Medulla oblongata (tissue), 1 donor: ENCODE results near the gene FFAR1.

Experiments
- DNase-seq: peaks from one replicate; pipeline ENCODE4 v3.0.0-alpha.2; 2015; ENCODE audit errors: extremely low spot score

FFAR1 gene

GRCh38 chr19:35314858-35315470 is 32.7 kb upstream of the FFAR1 start:
- no peak for DNase-seq

- DNase-seq = no peak
Measured at GRCh38 chr19:35315883-35316282, 31.8 kb upstream of the FFAR1 start.

- DNase-seq = no peak
Measured at GRCh38 chr19:35316560-35316959, 31.1 kb upstream of the FFAR1 start.

DNA sequence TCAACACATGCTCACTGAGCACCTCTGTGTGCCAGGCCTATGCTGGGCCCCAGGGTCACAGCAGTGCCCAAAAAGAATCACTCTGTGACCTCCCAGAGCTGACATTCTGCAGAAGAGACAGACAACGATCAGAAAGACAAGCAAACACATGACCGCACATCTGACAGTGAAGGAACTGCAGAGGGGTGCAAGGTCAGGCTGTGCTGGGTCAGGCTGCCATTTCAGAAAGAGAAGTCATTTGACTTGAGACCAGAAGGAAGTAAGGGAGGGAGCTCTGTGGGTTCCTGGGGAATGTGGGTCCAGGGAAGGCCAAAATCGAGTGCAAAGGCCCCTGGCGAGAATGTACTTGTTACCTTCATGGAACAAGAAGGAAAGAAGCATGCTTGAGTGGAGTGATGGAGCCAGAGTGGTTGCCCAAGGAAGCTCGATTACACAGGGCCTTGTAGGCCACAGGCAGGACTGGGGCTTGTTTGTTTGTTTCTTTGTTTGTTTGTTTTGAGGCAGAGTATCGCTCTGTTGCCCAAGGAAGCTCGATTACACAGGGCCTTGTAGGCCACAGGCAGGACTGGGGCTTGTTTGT is 30.1 kb upstream of the FFAR1 start:
- peak; percentile 66 for DNase-seq

- DNase-seq = peak; percentile 87
Measured at GRCh38 chr19:35318679-35319448, 28.8 kb upstream of the FFAR1 start.

DNA sequence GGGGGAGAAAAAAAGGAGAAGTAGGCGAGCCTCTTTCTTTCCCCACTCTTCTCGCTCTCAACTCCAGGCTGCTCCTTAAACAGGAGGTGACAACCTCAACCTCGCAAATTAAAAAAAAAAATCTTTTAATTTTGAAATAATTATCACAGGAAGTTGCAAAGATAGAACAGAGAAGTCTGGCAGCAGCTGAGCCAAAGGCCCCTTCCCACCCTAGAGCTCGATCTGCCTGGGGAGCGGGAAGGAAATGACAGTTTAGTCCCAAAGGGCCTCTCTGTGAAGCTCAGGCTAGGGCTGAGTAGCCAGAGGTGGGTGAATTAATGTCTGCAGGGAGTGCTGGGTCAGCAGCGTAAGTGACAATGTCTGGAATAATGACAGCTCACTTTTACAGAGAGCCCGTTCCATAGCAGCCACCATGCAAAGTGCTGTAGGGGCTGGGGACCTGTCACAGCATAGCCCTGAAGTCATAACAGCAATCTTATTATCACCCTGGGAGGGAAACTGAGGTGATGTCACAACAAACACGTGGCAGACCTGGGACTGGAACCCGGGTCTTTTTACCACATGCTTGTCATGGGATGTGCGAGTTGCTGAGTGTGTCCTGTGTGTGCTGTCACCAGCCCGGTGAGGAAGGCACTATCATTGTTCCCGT is 27.5 kb upstream of the FFAR1 start:
- DNase-seq = peak; percentile 45

DNA sequence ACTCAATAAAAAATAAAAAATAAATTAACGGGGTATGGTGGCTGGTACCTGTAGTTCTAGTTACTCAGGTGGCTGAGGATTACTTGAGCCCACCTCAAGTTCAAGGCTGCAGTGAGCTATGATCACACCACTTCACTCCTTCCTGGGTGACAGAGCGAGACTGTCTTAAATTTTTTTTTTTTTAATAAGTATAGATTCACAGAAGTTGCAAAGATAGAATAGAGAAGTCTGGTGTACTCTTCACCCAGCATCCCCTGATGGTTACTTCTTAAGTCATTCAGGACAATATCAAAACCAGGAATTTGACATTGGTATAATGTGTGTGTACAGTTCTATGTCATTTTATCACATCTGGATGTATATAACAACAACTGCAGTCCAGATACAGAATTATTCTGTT is 26.4 kb upstream of the FFAR1 start:
- DNase-seq = no peak

- no peak for DNase-seq
Measured at GRCh38 chr19:35322014-35322413, 25.7 kb upstream of the FFAR1 start.

DNA sequence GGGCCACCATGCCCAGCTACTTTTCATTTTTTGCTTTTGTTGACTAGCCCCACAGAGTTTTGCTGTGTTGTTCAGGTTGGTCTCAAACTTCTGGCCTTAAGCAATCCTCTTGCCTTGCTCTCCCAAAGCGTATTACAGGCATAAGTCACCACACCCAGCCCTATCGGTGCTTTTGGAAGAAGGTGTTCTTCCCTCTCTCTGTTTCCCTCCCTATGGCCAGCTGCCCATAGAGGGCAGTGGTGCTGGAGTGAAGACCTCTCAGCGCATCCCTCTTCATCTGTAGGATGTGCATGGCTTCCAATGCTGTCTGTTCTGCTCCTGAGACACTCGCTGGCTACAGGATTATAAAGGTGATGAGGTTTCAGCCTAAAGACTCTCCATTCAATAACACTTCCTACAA is 20.1 kb upstream of the FFAR1 start:
- no peak for DNase-seq

DNA sequence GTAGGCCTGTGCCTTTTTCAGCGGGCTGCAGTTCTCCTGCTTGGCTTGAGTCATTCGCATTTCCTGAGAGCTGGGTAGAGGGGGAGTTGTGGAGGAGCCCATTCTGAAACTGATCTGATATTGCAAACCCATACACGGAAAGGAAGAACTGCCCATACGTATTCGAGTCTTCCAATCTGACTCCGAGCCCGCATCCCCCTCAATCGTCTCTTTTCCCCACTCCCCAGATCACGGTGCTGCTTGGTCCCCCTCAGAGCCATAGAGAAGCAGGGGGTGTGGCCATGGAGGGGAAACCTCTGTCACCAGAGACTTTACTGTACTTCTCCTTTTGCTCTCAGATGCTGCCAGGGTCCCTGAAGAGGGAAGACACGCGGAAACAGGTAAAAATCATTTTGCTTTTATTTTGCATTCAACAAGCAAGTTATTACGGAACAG is 18.8 kb upstream of the FFAR1 start, which contains the start of gene CD22:
CD22 (plus strand) TSS at position 337 of the 435 bp plus-strand sequence. CDS start 2,854 bp downstream, outside the sequence.
- DNase-seq = no peak

GRCh38 chr19:35329323-35329722 is 18.4 kb upstream of the FFAR1 start:
- DNase-seq = no peak

DNA sequence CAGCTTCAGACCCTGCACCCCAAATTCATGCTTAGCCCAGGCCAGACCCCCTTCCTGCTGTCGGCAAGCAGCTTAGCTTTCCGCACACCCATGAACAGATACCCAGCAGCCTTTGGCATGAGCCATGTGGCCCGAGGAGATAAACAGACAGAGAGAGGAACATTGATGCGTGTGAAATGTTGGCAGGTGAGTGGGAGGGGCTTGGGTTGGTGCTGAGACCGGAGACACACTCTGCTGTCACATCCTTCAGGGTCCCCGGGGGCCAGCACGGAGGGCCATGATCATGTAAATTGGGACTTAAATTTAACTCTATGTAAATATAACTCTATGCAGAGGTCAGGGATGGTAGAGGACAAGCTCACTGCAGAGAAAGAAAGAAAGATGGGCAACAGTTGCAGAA is 17.2 kb upstream of the FFAR1 start:
- DNase-seq = no peak

GRCh38 chr19:35331551-35332214 is 16.0 kb upstream of the FFAR1 start:
- DNase-seq = no peak

GRCh38 chr19:35332817-35333216 is 14.9 kb upstream of the FFAR1 start:
- DNase-seq = no peak

- no peak for DNase-seq
Measured at GRCh38 chr19:35334144-35334753, 13.5 kb upstream of the FFAR1 start.

DNA sequence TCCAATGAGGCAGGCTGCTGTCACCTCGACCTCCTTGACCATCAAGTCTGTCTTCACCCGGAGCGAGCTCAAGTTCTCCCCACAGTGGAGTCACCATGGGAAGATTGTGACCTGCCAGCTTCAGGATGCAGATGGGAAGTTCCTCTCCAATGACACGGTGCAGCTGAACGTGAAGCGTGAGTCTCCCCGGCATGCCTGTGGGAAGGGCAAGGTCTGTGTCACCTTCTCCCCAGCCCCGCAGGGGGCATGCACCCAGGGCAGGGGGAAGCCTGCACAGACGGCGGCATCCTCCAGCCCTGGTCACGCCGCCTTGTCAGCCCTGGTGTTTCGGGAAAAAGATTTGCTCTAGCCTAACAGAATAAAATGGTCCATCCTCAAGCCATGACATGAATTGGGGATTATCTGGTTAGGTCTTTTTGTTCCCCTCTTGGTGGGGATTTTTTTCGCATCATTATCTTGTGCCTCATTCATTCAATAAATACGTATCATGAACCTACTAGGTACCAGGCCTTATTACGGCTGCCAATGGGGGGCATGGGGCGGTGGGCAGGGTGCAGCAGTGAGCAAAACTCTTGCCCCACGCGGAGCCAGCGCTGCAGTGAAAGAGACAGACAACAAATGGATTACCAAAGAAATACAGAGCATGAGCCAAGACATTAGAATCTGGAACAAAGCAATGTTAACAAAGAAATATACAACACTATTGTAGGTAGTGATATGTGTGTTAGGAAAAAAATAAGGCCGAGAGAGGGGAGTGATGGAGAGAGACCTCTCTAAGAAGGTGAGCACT is 11.3 kb upstream of the FFAR1 start:
- no peak for DNase-seq

DNA sequence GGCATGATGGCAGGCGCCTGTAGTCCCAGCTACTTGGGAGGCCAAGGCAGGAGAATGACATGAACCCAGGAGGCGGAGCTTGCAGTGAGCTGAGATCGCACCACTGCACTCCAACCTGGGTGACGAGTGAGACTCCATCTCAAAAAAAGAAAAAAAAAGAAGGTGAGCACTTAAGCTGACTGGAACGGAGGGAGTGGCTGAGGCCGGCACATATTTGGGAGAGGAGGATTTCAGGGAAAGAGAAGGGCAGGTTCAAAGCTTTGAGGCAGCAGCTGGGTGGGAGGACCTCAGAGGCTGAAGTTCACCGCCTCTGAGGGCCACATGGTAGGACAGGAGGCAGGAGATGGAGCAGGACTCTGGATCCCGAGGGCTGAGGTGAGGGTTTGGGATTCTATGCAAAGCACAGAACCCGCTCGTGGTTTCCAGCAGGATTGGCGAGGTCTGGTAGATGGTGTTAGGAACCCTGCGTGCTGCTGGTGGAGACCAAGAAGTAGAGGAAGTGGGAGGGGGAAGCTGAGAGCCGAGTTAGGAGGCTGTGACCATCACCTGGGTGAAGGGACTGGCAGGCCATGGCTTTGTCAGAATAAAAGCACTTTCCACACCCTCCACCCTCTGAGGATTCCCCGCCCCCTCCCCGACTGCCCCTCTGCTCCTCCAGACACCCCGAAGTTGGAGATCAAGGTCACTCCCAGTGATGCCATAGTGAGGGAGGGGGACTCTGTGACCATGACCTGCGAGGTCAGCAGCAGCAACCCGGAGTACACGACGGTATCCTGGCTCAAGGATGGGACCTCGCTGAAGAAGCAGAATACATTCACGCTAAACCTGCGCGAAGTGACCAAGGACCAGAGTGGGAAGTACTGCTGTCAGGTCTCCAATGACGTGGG is 10.4 kb upstream of the FFAR1 start:
- no peak for DNase-seq

DNA sequence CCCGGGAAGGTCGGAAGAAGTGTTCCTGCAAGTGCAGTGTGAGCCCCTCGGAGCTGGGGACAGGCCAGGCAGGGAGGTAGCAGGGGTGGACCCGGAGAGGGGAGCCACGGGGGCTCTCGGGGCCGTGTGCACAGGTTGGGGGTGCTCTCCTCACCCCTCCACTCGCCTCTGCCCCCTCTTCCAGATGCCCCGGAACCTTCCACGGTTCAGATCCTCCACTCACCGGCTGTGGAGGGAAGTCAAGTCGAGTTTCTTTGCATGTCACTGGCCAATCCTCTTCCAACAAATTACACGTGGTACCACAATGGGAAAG is 9.8 kb upstream of the FFAR1 start:
- no peak for DNase-seq

- no peak for DNase-seq
Measured at GRCh38 chr19:35340431-35340830, 7.3 kb upstream of the FFAR1 start.

- no peak for DNase-seq
Measured at GRCh38 chr19:35341006-35341405, 6.7 kb upstream of the FFAR1 start.
